Esophagus muscularis mucosa (tissue), 4 donors: ENCODE measurements around the gene EMILIN1. TPM values are rescaled to one million over a fixed set of nuclear protein-coding genes. Genes with fewer than 3 reads are reported as not detected.
"Not testable (repeated sequence)": the region's sequence is repeated elsewhere in the genome, so short reads cannot be mapped to it uniquely, and the experiment has no call there.

Experiments
- DNase-seq: peaks from one replicate; pipeline ENCODE4 v3.0.0-alpha.2; 2017; ENCODE audit errors: extremely low spot score
- H3K27ac ChIP-seq, 4 donors: fragments of 200-600 bp; sonication (generic); replicated peaks in 1 of 4; 1 replicate in 3 of 4; 2 replicates in 1 of 4; pipeline ENCODE4 v1.5.1; 2016 to 2019; ENCODE audit warnings: mild to moderate bottlenecking in 1 of 4
- H3K27me3 ChIP-seq, 4 donors: fragments of 200-600 bp; sonication (generic); one replicate each; pipeline versions ENCODE4 v1.5.1 to v1.6.0; 2016 to 2019
- H3K36me3 ChIP-seq, 4 donors: fragments of 200-600 bp; sonication (generic); one replicate each; pipeline ENCODE4 v1.5.1; 2016 to 2019
- H3K4me1 ChIP-seq, 4 donors: fragments of 200-600 bp; sonication (generic); one replicate each; pipeline ENCODE4 v1.5.1; 2016 to 2019
- H3K4me3 ChIP-seq, 4 donors: fragments of 200-600 bp; sonication (generic); 1 replicate in 2 of 4; 2 replicates in 2 of 4; pipeline ENCODE4 v1.5.1; 2016 to 2019; ENCODE audit warnings: mild to moderate bottlenecking in 4 of 4, moderate library complexity in 1 of 4
- H3K9me3 ChIP-seq, 4 donors: fragments of 200-600 bp; sonication (generic); 1 replicate in 3 of 4; 2 replicates in 1 of 4; pipeline ENCODE4 v1.5.1; 2016 to 2019
- EP300 ChIP-seq: sonication (generic); formaldehyde crosslinking; IDR thresholded peaks from one replicate; pipeline ENCODE4 v1.6.1; 2017; ENCODE audit warnings: antibody characterized with exemption
- POLR2A ChIP-seq: fragments of 450-650 bp; IDR thresholded peaks from one replicate; pipeline ENCODE4 v1.6.1; 2017; ENCODE audit warnings: antibody characterized with exemption, moderate library complexity, mild to moderate bottlenecking, low read depth
- POLR2AphosphoS5 ChIP-seq, 2 donors: sonication (generic); formaldehyde crosslinking; IDR thresholded peaks; one replicate each; pipeline ENCODE4 v1.6.1; 2017; ENCODE audit warnings: antibody characterized with exemption in 2 of 2
- WGBS: methylation state at CpG from one replicate; pipeline ENCODE4 v1.1.5; 2018; 5-methylcytosine and 5-hydroxymethylcytosine counted together
- intact Hi-C: fragments of 100-400 bp; cut with DNase I; formaldehyde crosslinking; loops from one replicate; pipeline ENCODE4 v1.15.1; 2023
- total RNA-seq, 4 donors: library from RNA; depleted of rRNA; stranded (reverse); fragments of >200 nt; gene quantifications; one replicate each; pipeline versions ENCODE4 v1.1.0 to v1.2.1, GENCODE V29; 2016
- TF ChIP-seq, protein P1 (sequence below), 3 experiments: fragments of 200-600 bp in 2 of 3; fragments of 450-650 bp in 1 of 3; sonication (generic) in 2 of 3; IDR thresholded peaks; one replicate each; pipeline ENCODE4 v1.5.1; 2017 to 2019; ENCODE audit warnings: antibody characterized with exemption in 3 of 3, mild to moderate bottlenecking in 2 of 3, moderate library complexity in 1 of 3

EMILIN1 gene
- total RNA-seq, 4 donors from 2014 or later, result 126 to 288 (median 168) TPM

DNA sequence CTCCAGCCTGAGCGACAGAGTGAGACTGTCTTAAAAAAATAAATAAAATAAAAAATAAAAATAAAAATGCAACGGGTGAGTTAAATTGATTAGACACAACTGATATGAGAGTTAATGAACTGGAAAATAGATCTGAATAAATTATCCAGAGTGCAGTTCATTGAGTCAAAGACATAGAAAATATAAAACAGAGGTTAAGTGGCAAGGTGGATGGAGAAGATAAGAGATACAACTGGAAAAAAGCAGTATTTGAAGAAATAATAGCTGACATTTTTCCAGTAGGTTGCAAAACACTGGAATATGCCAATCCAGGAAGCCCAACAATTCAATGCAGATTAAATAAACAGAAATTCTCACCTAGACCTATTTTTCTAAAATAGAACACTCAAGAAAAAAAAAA lies 29.8 kb downstream of the EMILIN1 start:
- Histone ChIP-seq H3K36me3 (no peaks in the 10 kb centered on the region), H3K4me3 (no peak overlapping the region), H3K4me1 (no peaks in the 10 kb centered on the region), H3K27ac (no peak overlapping the region), H3K27me3 (peaks cover 0 to 39% (median 0%) of the 10 kb centered on the region in 4 donors), H3K9me3 (no peaks in the 10 kb centered on the region)
- intact Hi-C loops, result no loop called here
- 81% methylated on average over 2 of the region's 2 CpGs for WGBS
- TF ChIP-seq POLR2AphosphoS5 (IDR thresholded peaks at IDR 0.05) (no peak), EP300 (no peak)
- no peak for DNase-seq

DNA sequence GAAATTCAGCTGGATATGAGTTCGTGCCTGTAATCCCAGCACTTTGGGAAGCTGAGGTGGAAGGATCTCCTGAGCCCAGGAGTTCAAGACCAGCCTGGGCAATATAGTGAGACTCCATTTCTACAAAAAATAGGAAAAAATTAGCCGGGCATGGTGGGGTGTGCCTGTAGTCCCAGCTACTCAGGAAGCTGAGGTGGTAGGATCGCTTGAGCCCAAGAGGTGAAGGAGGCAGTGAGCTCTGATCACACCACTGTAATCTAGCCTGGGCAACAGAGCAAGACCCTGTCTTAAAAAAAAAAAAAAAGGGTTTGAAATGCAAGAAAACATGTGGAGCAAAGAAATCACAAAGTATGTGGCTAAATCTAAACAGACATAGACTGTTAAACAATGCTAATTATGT lies 30.7 kb downstream of the EMILIN1 start:
- Histone ChIP-seq H3K9me3 (no peaks in the 10 kb centered on the region), H3K27me3 (peaks cover 0 to 36% (median 0%) of the 10 kb centered on the region in 4 donors), H3K27ac (no peak overlapping the region), H3K4me1 (no peaks in the 10 kb centered on the region), H3K4me3 (no peak overlapping the region), H3K36me3 (no peaks in the 10 kb centered on the region)
- WGBS, result 92% methylated on average over 3 of the region's 3 CpGs
- TF ChIP-seq EP300 (no peak), POLR2AphosphoS5 (IDR thresholded peaks at IDR 0.05) (no peak), POLR2A (no peak)
- TF ChIP-seq, protein P1, sequence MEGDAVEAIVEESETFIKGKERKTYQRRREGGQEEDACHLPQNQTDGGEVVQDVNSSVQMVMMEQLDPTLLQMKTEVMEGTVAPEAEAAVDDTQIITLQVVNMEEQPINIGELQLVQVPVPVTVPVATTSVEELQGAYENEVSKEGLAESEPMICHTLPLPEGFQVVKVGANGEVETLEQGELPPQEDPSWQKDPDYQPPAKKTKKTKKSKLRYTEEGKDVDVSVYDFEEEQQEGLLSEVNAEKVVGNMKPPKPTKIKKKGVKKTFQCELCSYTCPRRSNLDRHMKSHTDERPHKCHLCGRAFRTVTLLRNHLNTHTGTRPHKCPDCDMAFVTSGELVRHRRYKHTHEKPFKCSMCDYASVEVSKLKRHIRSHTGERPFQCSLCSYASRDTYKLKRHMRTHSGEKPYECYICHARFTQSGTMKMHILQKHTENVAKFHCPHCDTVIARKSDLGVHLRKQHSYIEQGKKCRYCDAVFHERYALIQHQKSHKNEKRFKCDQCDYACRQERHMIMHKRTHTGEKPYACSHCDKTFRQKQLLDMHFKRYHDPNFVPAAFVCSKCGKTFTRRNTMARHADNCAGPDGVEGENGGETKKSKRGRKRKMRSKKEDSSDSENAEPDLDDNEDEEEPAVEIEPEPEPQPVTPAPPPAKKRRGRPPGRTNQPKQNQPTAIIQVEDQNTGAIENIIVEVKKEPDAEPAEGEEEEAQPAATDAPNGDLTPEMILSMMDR (IDR thresholded peaks at IDR 0.05), result no peak
- DNase-seq, result no peak
- intact Hi-C loops, result no loop called here

DNA sequence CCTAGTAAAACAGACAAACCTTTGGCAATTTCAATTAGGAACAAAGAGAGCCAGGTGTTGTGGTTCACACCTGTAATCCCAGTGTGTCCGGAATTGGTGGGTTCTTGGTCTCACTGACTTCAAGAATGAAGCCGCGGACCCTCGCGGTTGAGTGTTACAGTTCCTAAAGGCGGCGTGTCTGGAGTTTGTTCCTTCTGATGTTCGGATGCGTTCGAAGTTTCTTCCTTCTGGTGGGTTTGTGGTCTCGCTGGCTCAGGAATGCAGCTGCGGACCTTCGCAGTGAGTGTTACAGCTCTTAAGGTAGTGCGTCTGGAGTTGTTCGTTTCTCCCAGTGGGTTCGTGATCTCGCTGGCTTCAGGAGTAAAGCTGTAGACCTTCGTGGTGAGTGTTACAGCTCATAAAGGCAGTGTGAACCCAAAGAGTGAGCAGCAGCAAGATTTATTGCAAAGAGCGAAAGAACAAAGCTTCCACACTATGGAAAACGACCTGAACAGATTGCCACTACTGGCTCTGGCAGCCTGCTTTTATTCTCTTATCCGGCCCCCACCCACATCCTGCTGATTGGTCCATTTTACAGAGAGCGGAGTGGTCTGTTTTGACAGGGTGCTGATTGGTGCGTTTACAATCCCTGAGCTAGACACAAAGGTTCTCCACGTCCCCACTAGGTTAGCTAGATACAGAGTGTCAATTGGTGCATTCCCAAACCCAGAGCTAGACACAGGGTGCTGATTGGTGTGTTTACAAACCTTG lies 32.4 kb downstream of the EMILIN1 start:
- intact Hi-C loops, result not testable (repeated sequence)

DNA sequence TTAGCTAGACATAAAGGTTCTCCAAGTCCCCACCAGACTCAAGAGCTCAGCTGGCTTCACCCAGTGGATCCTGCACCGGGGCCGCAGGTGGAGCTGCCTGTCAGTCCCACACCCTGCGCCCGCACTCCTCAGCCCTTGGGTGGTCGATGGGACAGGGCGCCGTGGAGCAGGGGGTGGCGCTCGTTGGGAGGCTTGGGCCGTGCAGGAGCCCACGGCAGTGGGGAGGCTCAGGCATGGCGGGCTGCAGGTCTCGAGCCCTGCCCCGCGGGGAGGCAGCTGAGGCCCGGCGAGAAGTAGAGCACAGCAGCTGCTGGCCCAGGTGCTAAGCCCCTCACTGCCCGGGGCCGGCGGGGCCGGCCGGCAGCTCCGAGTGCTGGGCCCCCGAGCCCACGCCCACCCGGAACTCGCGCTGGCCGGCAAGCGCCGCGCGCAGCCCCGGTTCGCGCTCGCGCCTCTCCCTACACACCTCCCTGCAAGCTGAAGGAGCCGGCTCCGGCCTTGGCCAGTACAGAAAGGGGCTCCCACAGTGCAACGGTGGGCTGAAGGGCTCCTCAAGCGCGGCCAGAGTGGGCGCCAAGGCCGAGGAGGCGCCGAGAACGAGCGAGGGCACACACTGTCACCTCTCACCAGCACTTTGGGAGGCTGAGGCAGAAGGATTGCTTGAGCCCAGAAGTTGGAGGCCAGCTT lies 33.1 kb downstream of the EMILIN1 start:
- intact Hi-C loops, H3K4me1 ChIP-seq, H3K27ac ChIP-seq, DNase-seq, H3K4me3 ChIP-seq, H3K36me3 ChIP-seq, H3K9me3 ChIP-seq: not testable (repeated sequence)
- peaks cover 0 to 20% (median 0%) of the 10 kb centered on the region in 4 donors for H3K27me3 ChIP-seq
- 92% methylated on average over 47 of the region's 49 CpGs for WGBS

More for the DNA sequence above, 32.4 kb downstream of the EMILIN1 start:
- DNase-seq, H3K9me3 ChIP-seq, H3K4me1 ChIP-seq, H3K4me3 ChIP-seq, H3K27ac ChIP-seq, H3K36me3 ChIP-seq: not testable (repeated sequence)
- H3K27me3 ChIP-seq, result peaks cover 0 to 20% (median 0%) of the 10 kb centered on the region in 4 donors
- WGBS, result 86% methylated on average over 24 of the region's 24 CpGs

GRCh38 chr2:27115519-27115918 lies 37.1 kb downstream of the EMILIN1 start:
- Histone ChIP-seq H3K9me3 (no peaks in the 10 kb centered on the region), H3K4me3 (no peak overlapping the region), H3K4me1 (peaks cover 5 to 15% (median 14%) of the 10 kb centered on the region in 4 donors), H3K36me3 (no peaks in the 10 kb centered on the region), H3K27ac (no peak overlapping the region), H3K27me3 (peaks cover 0 to 41% (median 13%) of the 10 kb centered on the region in 4 donors)
- intact Hi-C loops, result no loop called here
- WGBS, result 66% methylated on average over 2 of the region's 2 CpGs
- DNase-seq, result no peak
- TF ChIP-seq POLR2AphosphoS5 (IDR thresholded peaks at IDR 0.05), result no peak
- TF ChIP-seq, protein P1 (IDR thresholded peaks at IDR 0.05), result no peak
- no peak for TF ChIP-seq EP300
- no peak for TF ChIP-seq POLR2A

GRCh38 chr2:27117995-27118524 lies 39.6 kb downstream of the EMILIN1 start:
- intact Hi-C loops, result no loop called here
- H3K27ac ChIP-seq, result no peak overlapping the region
- peak overlapping the region; percentile 43 to 60 (median 48) for H3K4me3 ChIP-seq
- no peaks in the 10 kb centered on the region for H3K36me3 ChIP-seq
- TF ChIP-seq EP300 (no peak), POLR2AphosphoS5 (IDR thresholded peaks at IDR 0.05) (no peak), POLR2A (no peak)
- TF ChIP-seq, protein P1 (IDR thresholded peaks at IDR 0.05), result no peak
- WGBS, result 43% methylated on average over 11 of the region's 14 CpGs
- no peaks in the 10 kb centered on the region for H3K9me3 ChIP-seq
- peaks cover 5 to 17% (median 16%) of the 10 kb centered on the region in 4 donors for H3K4me1 ChIP-seq
- no peak for DNase-seq
- H3K27me3 ChIP-seq, result peaks cover 0 to 41% (median 13%) of the 10 kb centered on the region in 4 donors
